GM19455 (cell line): Measurements from ENCODE around the gene RPL39.
"Not testable (repeated sequence)": the region's sequence is repeated elsewhere in the genome, so short reads cannot be mapped to it uniquely, and the experiment has no call there.

Experiments
- ATAC-seq: cut with Tn5 transposase; IDR thresholded peaks from one replicate; pipeline ENCODE4 v1.9.1; 2021; ENCODE audit not compliant: unreplicated experiment

Gene RPL39

GRCh38 chrX:119763836-119764387, 27.5 kb downstream of the RPL39 start:
- ATAC-seq, result no peak

- no peak for ATAC-seq
Observed at GRCh38 chrX:119763181-119763580, 28.2 kb downstream of the RPL39 start.

GRCh38 chrX:119762718-119763117, 28.7 kb downstream of the RPL39 start:
- ATAC-seq, result no peak

DNA sequence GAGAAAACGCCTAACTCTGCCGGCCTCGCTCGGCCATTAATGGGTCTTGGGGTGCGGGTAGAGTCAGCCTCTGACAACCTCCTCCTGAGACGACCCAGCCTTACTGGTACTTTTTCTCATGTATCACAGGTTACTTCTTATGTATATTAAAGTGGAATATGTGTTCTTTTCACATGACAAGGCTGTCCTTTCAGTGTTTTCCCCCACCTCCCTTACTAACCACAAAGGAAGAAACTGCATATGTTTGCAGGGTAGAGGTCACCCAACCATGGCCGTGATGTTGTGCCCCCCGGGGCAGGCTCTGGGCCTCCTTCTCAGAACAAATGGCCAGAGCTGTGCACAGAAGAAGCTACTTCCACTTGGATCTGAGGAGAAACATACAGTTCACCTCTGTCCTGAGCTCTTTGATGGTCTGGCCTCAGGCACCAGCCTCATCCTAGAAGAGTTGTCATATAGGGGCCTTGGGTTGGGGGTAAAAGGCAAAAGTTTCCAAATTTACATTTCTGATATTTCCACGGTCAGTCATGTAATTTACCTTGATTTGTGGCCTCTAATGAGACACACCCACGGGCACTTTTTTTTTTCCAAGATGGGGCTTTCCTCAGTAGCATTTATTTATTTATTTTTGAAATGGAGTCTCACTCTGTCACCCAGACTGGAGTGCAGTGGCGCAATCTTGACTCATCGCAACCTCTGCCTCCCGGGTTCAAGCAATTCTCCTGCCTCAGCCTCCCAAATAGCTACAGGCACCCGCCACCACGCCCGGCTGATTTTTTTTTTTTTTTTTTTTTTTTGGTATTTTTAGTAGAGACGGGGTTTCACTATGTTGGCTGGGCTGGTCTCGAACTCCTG, 31.2 kb downstream of the RPL39 start:
- no peak for ATAC-seq

DNA sequence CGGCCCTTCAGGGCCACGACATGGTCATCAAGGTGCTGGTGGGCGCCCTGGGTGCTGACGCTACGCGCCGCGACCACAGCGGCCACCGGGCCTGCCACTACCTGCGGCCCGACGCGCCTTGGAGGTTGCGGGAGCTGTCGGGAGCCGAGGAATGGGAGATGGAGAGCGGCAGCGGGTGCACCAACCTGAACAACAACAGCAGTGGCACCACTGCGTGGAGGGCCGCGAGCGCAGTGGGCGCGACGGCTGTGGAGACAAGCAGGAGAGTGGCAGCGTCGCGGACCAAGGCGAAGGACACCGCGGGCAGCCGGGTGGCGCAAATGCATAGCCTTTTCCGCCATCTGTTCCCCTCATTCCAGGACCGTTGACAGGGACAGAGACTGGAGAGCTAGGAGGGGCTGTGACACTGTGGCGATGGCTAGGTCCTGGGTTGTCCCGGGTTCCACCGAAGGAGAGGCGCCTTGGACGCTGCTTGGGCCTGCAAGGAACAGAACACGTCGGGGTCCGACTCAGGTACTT, 32.1 kb downstream of the RPL39 start:
- no peak for ATAC-seq

DNA sequence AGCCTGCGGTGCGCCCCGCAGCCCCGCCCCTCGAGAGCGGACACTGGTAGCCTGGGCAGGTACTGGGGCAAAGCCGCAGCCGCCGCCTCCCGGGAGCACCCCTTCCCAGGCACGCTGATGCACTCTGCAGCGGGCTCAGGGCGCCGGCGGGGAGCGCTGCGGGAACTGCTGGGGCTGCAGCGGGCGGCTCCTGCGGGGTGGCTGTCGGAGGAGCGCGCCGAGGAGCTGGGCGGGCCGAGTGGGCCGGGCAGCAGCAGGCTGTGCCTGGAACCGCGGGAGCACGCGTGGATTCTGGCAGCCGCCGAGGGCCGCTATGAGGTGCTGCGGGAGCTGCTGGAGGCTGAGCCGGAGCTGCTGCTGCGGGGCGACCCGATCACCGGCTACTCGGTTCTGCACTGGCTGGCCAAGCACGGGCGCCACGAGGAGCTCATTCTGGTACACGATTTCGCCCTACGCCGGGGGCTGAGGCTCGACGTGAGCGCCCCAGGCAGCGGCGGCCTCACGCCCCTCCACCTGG, 32.6 kb downstream of the RPL39 start:
- ATAC-seq, result no peak

DNA sequence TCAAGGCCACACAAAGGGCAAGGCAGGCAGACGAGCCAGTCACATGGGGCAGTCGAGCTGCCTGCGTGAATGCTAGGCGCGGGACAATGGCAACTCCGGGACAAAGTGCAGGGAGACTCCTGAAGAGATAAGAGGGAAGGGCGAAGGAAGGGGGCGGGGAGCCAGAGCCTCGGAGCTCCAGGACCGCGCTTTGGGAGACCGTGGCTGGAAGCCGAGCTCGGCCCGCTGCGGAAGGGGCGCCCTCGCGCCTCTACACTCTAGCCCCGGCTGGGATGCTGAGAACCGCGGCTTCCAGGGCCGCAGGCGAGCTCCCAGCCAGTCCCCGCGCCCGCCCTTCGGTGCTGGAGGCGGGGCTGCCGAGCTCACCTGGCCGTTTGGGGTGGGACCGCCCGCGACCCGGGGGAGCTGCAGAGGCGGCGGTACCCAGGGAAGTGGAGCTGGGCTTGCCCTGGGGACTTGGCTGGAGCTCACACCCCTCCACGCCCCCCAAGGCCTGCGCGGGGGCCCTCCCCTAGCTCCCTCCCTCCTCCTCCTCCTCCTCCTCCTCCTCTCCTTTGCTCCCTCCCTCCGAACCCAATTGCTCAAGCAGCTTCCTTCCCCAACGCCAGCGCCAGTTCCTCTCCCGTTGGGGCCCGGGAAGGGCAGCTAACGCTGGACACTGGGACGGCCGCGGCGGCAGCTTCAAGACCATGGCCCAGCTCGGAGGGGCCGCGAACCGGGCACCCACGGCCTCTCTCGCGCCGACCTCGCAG, 33.3 kb downstream of the RPL39 start, which contains the start of gene SOWAHD:
Gene SOWAHD (plus strand): TSS at position 610 of the 752 bp plus-strand sequence. CDS start 80 bp downstream, at position 690.
- ATAC-seq, result no peak

- ATAC-seq, result no peak
Observed at GRCh38 chrX:119757646-119757978, 33.8 kb downstream of the RPL39 start.

- ATAC-seq, result no peak
Observed at GRCh38 chrX:119756926-119757635, 34.3 kb downstream of the RPL39 start.

GRCh38 chrX:119755981-119756533, 35.4 kb downstream of the RPL39 start:
- peak; percentile 65 for ATAC-seq

DNA sequence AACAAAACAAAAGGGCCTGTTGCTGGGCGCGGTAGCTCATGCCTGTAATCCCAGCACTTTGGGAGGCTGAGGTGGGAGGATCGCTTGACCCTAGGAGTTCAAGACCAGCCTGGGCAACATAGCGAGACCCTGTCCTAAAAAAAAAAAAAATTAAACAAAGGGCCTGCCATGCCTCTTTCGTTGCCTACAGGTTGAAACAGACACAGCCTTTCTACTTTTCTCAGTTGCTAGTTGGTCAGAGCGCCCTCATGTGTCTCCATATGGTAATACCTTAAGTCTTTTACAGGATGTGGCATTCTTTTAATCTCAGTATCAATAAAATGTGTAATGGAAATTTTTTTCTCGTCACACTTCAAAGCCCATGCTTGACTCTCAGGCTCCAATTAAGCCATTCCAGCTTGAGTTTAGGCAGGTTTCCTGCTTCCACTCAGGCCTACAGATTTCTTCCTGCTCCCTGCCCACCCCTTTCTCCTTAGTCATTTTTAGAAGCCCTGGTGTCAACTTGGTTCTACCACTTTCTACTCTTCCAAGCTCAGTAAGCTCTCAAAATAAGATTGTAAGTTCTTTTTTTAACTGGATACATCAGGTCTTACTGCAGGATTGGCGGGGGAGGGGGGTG, 37.7 kb downstream of the RPL39 start:
- no peak for ATAC-seq

- no peak for ATAC-seq
Observed at GRCh38 chrX:119753001-119753400, 38.4 kb downstream of the RPL39 start.

- not testable (repeated sequence) for ATAC-seq
Observed at GRCh38 chrX:119750751-119751150, 40.7 kb downstream of the RPL39 start.

DNA sequence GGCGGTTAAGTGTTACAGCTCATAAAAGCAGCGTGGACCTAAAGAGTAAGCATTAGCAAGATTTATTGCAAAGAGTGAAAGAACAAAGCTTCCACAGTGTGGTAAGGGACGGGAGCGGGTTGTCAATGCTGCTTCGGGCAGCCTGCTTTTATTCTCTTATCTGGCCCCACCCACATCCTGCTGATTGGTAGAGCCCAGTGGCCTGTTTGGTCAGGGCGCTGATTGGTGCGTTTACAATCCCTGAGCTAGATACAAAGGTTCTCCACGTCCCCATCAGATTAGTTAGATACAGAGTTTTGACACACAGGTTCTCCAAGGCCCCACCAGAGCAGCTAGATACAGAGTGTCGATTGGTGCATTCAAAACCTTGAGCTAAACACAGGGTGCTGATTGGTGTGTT, 41.3 kb downstream of the RPL39 start:
- ATAC-seq, result not testable (repeated sequence)

DNA sequence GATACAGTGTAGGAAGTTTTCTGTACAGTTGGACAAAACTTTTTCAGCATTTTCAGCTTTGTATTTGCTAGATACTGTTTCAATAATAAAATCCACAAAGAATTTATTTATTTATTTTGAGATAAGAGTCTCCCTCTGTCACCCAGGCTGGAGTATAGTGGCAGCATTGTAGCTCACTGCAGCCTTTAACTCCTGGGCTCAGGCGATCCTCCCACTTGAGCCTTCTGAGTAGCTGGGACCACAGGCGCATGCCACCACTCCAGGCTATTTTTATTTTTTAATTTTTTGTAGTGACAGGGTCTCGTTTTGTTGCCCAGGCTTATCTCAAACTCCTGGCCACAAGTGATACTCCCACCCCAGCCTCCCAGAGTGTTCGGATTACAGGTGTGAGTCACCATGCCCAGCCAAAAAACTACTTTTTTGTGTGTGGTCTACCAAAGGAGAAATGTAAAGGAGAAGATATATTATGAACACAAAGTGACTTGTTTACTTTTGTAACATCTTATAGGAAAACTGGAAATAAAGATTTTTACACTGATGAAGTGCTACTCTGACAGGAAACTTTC, 46.1 kb downstream of the RPL39 start:
- no peak for ATAC-seq

GRCh38 chrX:119738742-119739141, 52.7 kb downstream of the RPL39 start:
- no peak for ATAC-seq
